Muscle layer of colon (tissue), 2 donors: Measurements from ENCODE around the gene HHAT.

Source experiments
- H3K27ac ChIP-seq: one replicate; pipeline ENCODE4 v1.7.0; 2013; ENCODE audit warnings: low read depth, mild to moderate bottlenecking, low read length, moderate library complexity
- H3K27me3 ChIP-seq, 2 donors: one replicate each; pipeline ENCODE4 v1.7.0; 2013; ENCODE audit warnings: low read length in 2 of 2, mild to moderate bottlenecking in 2 of 2; ENCODE audit not compliant: insufficient read depth in 2 of 2, control insufficient read depth in 1 of 2
- H3K36me3 ChIP-seq: one replicate; pipeline ENCODE4 v1.7.0; 2013; ENCODE audit warnings: mild to moderate bottlenecking, low read length; ENCODE audit not compliant: insufficient read depth
- H3K4me1 ChIP-seq: one replicate; pipeline ENCODE4 v1.7.0; 2013; ENCODE audit warnings: mild to moderate bottlenecking, low read length; ENCODE audit not compliant: insufficient read depth
- H3K4me3 ChIP-seq, 2 donors: one replicate each; pipeline ENCODE4 v1.7.0; 2013; ENCODE audit warnings: low read length in 2 of 2, low read depth in 1 of 2, mild to moderate bottlenecking in 1 of 2, moderate library complexity in 1 of 2
- H3K9ac ChIP-seq: one replicate; pipeline ENCODE4 v1.7.0; 2013; ENCODE audit warnings: low read length
- H3K9me3 ChIP-seq: one replicate; pipeline ENCODE4 v1.7.0; 2013; ENCODE audit warnings: mild to moderate bottlenecking, low read length
- donor health status: abdominal sarcoma.
- donor health status: Adenocarcinoma of cecum.

HHAT gene

GRCh38 chr1:210700083-210700482 is 371.4 kb downstream of the HHAT start:
- no peaks in the 10 kb centered on the region for H3K36me3 ChIP-seq
- no peaks in the 10 kb centered on the region for H3K27me3 ChIP-seq
- H3K4me3 ChIP-seq = no peak overlapping the region
- no peak overlapping the region for H3K27ac ChIP-seq
- H3K9me3 ChIP-seq = no peaks in the 10 kb centered on the region
- H3K9ac ChIP-seq = no peak overlapping the region
- H3K4me1 ChIP-seq = peaks cover 5% of the 10 kb centered on the region

DNA sequence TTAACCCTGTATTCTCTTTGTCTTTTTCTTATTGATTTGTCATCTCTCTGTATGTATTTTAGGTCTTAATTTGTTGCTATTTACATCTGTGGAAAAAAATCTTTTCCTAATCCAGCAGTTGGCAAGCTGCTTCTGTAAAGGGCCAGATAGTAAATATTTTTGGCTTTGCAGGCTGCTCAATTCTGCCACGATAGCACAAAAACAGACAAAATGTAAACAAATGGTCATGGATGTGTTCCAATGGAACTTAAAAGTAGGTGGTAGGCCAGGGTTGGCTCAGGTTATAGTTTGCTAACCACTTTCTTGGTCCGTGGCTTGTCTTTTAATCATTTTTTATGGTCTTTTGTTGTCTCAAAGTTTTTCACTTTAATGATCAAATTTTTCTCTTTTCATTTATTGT is 371.8 kb downstream of the HHAT start:
- H3K27ac ChIP-seq = no peak overlapping the region
- no peaks in the 10 kb centered on the region for H3K27me3 ChIP-seq
- H3K9ac ChIP-seq = no peak overlapping the region
- no peaks in the 10 kb centered on the region for H3K9me3 ChIP-seq
- H3K4me3 ChIP-seq = no peak overlapping the region
- H3K36me3 ChIP-seq = no peaks in the 10 kb centered on the region
- peaks cover 5% of the 10 kb centered on the region for H3K4me1 ChIP-seq

- Histone ChIP-seq H3K9ac (no peak overlapping the region), H3K27ac (no peak overlapping the region), H3K27me3 (no peaks in the 10 kb centered on the region), H3K4me3 (no peak overlapping the region), H3K36me3 (no peaks in the 10 kb centered on the region), H3K4me1 (peaks cover 5% of the 10 kb centered on the region), H3K9me3 (no peaks in the 10 kb centered on the region)
These were observed 373.8 kb downstream of the HHAT start for GRCh38 chr1:210702506-210702905.

DNA sequence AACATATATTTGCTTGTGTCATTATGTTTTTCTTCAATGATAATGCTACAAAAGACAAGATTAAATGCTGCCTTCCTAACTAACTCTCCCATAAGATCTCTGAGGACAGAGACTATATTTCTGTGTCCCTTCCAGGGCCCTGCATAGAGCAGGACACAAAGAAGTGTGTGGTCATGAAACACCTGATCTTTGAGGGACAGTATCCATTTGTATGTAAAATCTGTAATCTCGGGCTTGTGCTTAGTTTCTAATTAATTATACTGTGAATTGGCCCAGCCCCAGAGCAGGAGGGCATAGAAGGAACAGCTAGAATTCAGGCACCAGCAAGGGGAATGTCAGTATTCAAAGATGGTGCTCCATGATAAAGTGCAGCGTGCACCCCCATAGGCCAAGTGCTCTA is 374.9 kb downstream of the HHAT start:
- no peaks in the 10 kb centered on the region for H3K36me3 ChIP-seq
- H3K9ac ChIP-seq = no peak overlapping the region
- H3K4me1 ChIP-seq = peaks cover 5% of the 10 kb centered on the region
- H3K27me3 ChIP-seq = no peaks in the 10 kb centered on the region
- no peak overlapping the region for H3K27ac ChIP-seq
- no peak overlapping the region for H3K4me3 ChIP-seq
- H3K9me3 ChIP-seq = no peaks in the 10 kb centered on the region

GRCh38 chr1:210705086-210705485 is 376.4 kb downstream of the HHAT start:
- Histone ChIP-seq H3K9me3 (no peaks in the 10 kb centered on the region), H3K4me1 (peaks cover 5% of the 10 kb centered on the region), H3K36me3 (no peaks in the 10 kb centered on the region), H3K4me3 (no peak overlapping the region), H3K27ac (no peak overlapping the region), H3K9ac (no peak overlapping the region), H3K27me3 (no peaks in the 10 kb centered on the region)

DNA sequence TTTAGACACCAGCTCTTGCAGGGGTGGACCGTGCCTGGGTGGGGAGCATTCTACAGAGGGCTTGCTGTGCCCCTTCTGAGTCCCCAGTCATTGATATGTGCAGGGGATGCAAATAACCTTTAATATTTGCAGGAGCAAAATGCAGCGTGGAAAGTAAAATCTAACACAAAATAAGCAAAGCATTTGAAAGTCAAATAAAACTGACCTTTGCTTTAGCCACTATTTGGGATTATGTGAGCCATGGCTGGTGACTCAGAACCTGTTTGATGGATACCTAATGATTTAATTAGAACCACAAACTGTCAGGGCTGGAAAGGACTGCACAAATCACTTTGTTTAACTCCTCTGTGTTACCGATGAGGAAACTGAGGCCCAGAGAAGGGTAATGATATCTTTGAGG is 377.5 kb downstream of the HHAT start:
- Histone ChIP-seq H3K36me3 (no peaks in the 10 kb centered on the region), H3K9ac (no peak overlapping the region), H3K27me3 (no peaks in the 10 kb centered on the region), H3K9me3 (no peaks in the 10 kb centered on the region), H3K4me1 (no peaks in the 10 kb centered on the region), H3K4me3 (no peak overlapping the region), H3K27ac (no peak overlapping the region)

- Histone ChIP-seq H3K9me3 (no peaks in the 10 kb centered on the region), H3K4me3 (no peak overlapping the region), H3K4me1 (no peaks in the 10 kb centered on the region), H3K27me3 (no peaks in the 10 kb centered on the region), H3K27ac (no peak overlapping the region), H3K9ac (no peak overlapping the region), H3K36me3 (no peaks in the 10 kb centered on the region)
These were observed 378.9 kb downstream of the HHAT start for GRCh38 chr1:210707300-210708240.

- Histone ChIP-seq H3K4me1 (no peaks in the 10 kb centered on the region), H3K4me3 (no peak overlapping the region), H3K27ac (no peak overlapping the region), H3K36me3 (no peaks in the 10 kb centered on the region), H3K9me3 (no peaks in the 10 kb centered on the region), H3K9ac (no peak overlapping the region), H3K27me3 (no peaks in the 10 kb centered on the region)
These were observed 381.0 kb downstream of the HHAT start for GRCh38 chr1:210709701-210710100.

DNA sequence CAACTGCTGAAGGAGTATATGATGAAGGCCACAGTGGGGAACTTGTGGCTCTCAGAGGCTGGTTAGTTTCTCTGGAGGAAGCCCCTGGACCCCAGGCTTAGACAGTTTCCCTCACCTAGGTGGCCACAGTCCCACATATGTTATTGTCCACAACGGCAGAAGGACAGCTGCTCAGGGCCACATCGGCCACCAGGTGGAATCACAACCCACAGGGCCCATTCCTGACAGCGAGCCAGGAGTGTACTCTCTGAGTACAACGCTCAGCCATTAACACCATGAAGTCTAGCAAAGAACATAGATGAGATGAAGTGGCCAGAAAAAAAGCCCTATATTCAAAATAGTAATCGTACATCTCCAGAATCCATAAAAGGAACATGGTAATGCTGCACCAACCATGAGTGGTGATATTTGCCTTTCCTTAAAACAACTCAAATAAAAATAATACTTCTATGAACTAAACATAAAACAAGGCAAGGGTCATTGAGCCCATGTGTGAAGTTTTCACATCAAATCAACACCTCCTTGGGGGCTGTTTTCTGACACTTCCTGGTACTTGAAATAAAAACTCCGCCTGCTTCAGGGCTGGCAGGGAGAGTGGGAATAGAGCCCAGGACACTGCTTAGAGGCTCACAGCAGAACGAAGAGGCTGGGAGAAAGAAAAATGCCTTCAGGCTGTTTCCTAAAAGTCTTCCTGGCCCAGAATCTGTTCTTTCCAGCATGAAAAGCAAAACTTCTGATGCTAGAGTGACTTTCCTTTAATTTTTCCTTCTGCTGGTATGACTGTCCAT is 383.3 kb downstream of the HHAT start:
- Histone ChIP-seq H3K9me3 (no peaks in the 10 kb centered on the region), H3K27me3 (no peaks in the 10 kb centered on the region), H3K9ac (no peak overlapping the region), H3K4me3 (no peak overlapping the region), H3K36me3 (no peaks in the 10 kb centered on the region), H3K4me1 (no peaks in the 10 kb centered on the region), H3K27ac (no peak overlapping the region)

DNA sequence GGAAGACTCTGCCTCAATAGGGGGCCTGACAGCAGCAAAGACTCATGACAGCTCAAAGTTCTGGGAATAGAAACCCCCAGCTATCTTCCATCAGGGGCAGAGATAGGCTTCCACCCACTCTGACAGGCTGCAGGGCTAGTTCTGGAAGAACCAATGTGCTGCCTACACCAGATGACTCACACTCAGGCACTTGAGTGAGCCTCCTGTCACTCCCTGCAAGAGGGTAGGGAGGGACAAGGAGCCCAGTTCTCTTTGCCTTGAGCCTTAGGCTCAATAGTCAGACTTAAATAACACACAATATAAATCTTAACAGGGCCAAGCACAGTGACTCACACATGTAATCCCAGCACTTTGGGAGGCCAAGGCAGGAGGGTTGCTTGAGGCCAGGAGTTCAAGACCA is 386.4 kb downstream of the HHAT start:
- no peak overlapping the region for H3K27ac ChIP-seq
- no peaks in the 10 kb centered on the region for H3K9me3 ChIP-seq
- H3K9ac ChIP-seq = no peak overlapping the region
- no peaks in the 10 kb centered on the region for H3K4me1 ChIP-seq
- no peak overlapping the region for H3K4me3 ChIP-seq
- H3K27me3 ChIP-seq = no peaks in the 10 kb centered on the region
- H3K36me3 ChIP-seq = no peaks in the 10 kb centered on the region

DNA sequence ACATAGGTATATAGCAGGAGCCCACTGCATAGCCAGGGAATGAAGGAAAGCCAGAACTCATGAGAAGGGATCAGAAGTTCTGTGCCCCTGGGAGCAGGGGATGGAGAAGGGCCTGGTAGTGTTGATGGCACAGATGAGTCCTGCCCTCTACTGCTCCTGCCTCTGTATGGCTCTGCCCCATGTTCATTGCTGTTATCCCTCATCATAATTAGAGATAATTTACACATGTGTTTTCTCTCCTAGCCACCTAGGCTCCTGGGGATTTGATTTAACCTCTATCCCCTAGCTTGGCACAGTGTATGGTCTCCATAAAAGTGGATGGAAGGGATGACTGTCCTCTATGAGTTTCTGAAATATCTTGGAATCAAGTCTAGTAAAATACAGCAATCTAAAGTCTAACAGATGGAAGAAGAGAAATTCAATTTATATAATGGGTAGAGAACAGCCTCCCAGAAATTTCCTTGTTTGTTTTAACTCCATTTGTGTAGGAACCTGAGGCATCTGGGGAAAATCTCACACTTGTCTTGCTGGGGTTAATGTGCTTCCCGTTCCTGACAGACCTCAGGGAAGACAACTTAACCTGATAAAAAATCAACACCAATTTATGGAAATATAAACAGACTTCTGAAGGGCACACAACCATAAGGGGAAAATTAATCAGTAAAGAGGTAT is 393.8 kb downstream of the HHAT start:
- H3K4me3 ChIP-seq = no peak overlapping the region
- no peak overlapping the region for H3K9ac ChIP-seq
- H3K27ac ChIP-seq = no peak overlapping the region
- no peaks in the 10 kb centered on the region for H3K36me3 ChIP-seq
- no peaks in the 10 kb centered on the region for H3K4me1 ChIP-seq
- H3K27me3 ChIP-seq = no peaks in the 10 kb centered on the region
- H3K9me3 ChIP-seq = no peaks in the 10 kb centered on the region
